Measurements from ENCODE around the gene AAK1. TPM values are rescaled to one million over a fixed set of nuclear protein-coding genes. Genes with fewer than 3 reads are reported as not detected.
A peak's percentile ranks its signal among the peaks of the same experiment; 100 is the strongest.

The AAK1 gene
- total RNA-seq, 4 donors from 2014 or later, result 34.8 to 109 (median 70.2) TPM

DNA sequence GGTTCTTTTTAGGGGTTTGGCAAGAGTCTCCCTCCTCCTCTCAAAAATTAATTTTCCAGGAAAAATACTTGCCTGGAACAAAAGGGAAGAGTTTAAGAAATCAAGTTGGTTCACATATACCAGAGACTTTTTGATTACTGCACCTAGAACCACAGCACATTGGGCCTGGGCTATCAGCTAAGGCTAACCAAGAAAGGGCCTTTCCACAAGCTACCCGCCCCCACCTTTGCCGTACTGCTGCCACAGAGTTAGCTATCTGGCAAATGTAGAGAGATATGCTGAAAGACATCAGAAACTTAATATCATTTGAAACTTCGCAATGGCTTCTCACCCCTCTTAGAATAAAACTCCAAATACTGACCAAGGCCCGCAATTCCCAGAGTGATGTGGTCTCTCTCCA lies 76.9 kb downstream of the AAK1 start:
- Histone ChIP-seq H3K4me1 (peaks cover 0 to 57% (median 6%) of the 10 kb centered on the region in 4 donors), H3K36me3 (no peaks in the 10 kb centered on the region), H3K9me3 (no peaks in the 10 kb centered on the region), H3K4me3 (no peak overlapping the region), H3K27ac (peak overlapping the region in 3 of 4 donors; percentile 39 to 61 (median 50)), H3K27me3 (no peaks in the 10 kb centered on the region)
- no peak for DNase-seq
- WGBS, 2 donors (ENCODE audit: low coverage in 1 of 2), result 96% methylated on average over 3 to 4 of the region's 4 CpGs
- TF ChIP-seq, protein P1, sequence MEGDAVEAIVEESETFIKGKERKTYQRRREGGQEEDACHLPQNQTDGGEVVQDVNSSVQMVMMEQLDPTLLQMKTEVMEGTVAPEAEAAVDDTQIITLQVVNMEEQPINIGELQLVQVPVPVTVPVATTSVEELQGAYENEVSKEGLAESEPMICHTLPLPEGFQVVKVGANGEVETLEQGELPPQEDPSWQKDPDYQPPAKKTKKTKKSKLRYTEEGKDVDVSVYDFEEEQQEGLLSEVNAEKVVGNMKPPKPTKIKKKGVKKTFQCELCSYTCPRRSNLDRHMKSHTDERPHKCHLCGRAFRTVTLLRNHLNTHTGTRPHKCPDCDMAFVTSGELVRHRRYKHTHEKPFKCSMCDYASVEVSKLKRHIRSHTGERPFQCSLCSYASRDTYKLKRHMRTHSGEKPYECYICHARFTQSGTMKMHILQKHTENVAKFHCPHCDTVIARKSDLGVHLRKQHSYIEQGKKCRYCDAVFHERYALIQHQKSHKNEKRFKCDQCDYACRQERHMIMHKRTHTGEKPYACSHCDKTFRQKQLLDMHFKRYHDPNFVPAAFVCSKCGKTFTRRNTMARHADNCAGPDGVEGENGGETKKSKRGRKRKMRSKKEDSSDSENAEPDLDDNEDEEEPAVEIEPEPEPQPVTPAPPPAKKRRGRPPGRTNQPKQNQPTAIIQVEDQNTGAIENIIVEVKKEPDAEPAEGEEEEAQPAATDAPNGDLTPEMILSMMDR (IDR thresholded peaks at IDR 0.05), result no peak
- no peak for TF ChIP-seq POLR2AphosphoS5 (IDR thresholded peaks at IDR 0.05)
- TF ChIP-seq POLR2A (IDR thresholded peaks at IDR 0.05), result no peak
- TF ChIP-seq EP300 (IDR thresholded peaks at IDR 0.05; ENCODE audit: low read depth), result no peak
- in situ Hi-C loops (cut with MboI; ENCODE audit: low pct_ligation_motif_present in 1 of 4, low pct_unique_long_range_greater_than_20kb in 1 of 4, low sequenced_read_pairs in 3 of 4), result loop anchor here (10.0 to 25.0 kb wide), 3 partner anchors 146 to 246 kb away; no protein-coding TSS in a partner anchor
- intact Hi-C loops (cut with DNase I; ENCODE audit: low total_unique reads), result no loop called here

DNA sequence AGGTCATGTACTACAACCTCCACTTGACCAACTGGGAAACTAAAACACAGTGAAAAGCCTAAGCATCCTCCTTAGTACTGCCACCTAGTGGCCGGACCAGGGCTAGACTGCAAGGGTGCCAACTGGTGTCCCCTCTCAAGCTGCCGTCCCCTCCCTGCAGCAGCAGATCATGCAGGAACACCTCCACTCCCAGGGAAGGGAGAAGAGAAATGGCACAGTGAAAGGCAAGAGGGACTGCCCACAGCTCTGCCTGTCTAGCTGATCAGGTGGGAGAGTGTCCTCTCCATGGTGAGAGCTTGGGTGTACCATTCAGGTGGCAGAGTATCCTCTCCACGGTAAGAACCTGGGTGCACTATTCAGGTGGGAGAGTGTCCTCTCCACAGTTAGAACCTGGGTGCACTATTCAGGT lies 78.1 kb downstream of the AAK1 start:
- no peaks in the 10 kb centered on the region for H3K27me3 ChIP-seq
- peaks cover 0 to 52% (median 7%) of the 10 kb centered on the region in 4 donors for H3K4me1 ChIP-seq
- in situ Hi-C loops (cut with MboI; ENCODE audit: low pct_ligation_motif_present in 1 of 4, low pct_unique_long_range_greater_than_20kb in 1 of 4, low sequenced_read_pairs in 3 of 4), result loop anchor here (10.0 to 25.0 kb wide), 3 partner anchors 147 to 247 kb away; no protein-coding TSS in a partner anchor
- H3K36me3 ChIP-seq, result no peaks in the 10 kb centered on the region
- peak; percentile 64 for DNase-seq
- no peaks in the 10 kb centered on the region for H3K9me3 ChIP-seq
- intact Hi-C loops (cut with DNase I; ENCODE audit: low total_unique reads), result no loop called here
- TF ChIP-seq, protein P1 (IDR thresholded peaks at IDR 0.05), result peak; percentile 51 to 66 (median 63)
- TF ChIP-seq EP300 (IDR thresholded peaks at IDR 0.05; ENCODE audit: low read depth), result no peak
- H3K27ac ChIP-seq, result peak overlapping the region in 1 of 4 donors; percentile 50
- 57% methylated on average over 1 of the region's 3 CpGs; no CpG with 5 or more reads in 1 of the 2 donors for WGBS, 2 donors (ENCODE audit: low coverage in 1 of 2)
- H3K4me3 ChIP-seq, result no peak overlapping the region

DNA sequence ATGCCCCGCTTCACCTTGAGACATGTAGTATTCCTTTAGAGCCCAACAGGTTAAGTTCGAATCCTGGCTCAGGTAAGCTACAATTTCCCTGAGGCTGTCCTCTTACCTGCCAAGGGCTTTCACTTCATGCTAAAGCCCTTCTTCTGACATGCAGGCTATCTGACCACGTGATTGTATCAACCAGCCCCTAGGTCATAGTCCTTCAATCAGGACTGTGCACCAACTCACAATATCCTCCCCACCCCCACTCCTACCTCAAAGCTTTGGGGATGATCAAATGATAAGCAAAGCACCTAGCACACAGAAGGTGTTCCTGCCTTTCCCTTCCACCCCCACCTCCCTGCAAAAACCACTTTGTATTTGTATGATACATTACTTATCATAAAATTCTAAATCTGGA lies 78.9 kb downstream of the AAK1 start:
- peaks cover 0 to 54% (median 10%) of the 10 kb centered on the region in 4 donors for H3K4me1 ChIP-seq
- H3K36me3 ChIP-seq, result no peaks in the 10 kb centered on the region
- H3K27me3 ChIP-seq, result no peaks in the 10 kb centered on the region
- TF ChIP-seq, protein P1 (IDR thresholded peaks at IDR 0.05), result no peak
- TF ChIP-seq POLR2AphosphoS5 (IDR thresholded peaks at IDR 0.05) (no peak), EP300 (IDR thresholded peaks at IDR 0.05; ENCODE audit: low read depth) (no peak), POLR2A (IDR thresholded peaks at IDR 0.05) (no peak)
- 58 to 72% methylated on average over 3 of the region's 3 CpGs for WGBS, 2 donors (ENCODE audit: low coverage in 1 of 2)
- H3K4me3 ChIP-seq, result no peak overlapping the region
- DNase-seq, result no peak
- H3K27ac ChIP-seq, result no peak overlapping the region
- no peaks in the 10 kb centered on the region for H3K9me3 ChIP-seq
- intact Hi-C loops (cut with DNase I; ENCODE audit: low total_unique reads), result loop anchor here (5.0 kb wide), 1 partner anchor 153 kb away; no protein-coding TSS in a partner anchor
- in situ Hi-C loops (cut with MboI; ENCODE audit: low pct_ligation_motif_present in 1 of 4, low pct_unique_long_range_greater_than_20kb in 1 of 4, low sequenced_read_pairs in 3 of 4), result loop anchor here (5.0 to 25.0 kb wide), 4 partner anchors 148 to 248 kb away; no protein-coding TSS in a partner anchor

- no peaks in the 10 kb centered on the region for H3K27me3 ChIP-seq
- intact Hi-C loops (cut with DNase I; ENCODE audit: low total_unique reads), result loop anchor here (5.0 kb wide), 1 partner anchor 154 kb away; no protein-coding TSS in a partner anchor
- peaks cover 0 to 68% (median 15%) of the 10 kb centered on the region in 4 donors for H3K4me1 ChIP-seq
- no peak overlapping the region for H3K4me3 ChIP-seq
- DNase-seq, result no peak
- no peaks in the 10 kb centered on the region for H3K9me3 ChIP-seq
- in situ Hi-C loops (cut with MboI; ENCODE audit: low pct_ligation_motif_present in 1 of 4, low pct_unique_long_range_greater_than_20kb in 1 of 4, low sequenced_read_pairs in 3 of 4), result loop anchor here (5.0 to 25.0 kb wide), 4 partner anchors 149 to 249 kb away; no protein-coding TSS in a partner anchor
- H3K27ac ChIP-seq, result no peak overlapping the region
- TF ChIP-seq EP300 (IDR thresholded peaks at IDR 0.05; ENCODE audit: low read depth), result no peak
- TF ChIP-seq POLR2AphosphoS5 (IDR thresholded peaks at IDR 0.05), result no peak
- TF ChIP-seq POLR2A (IDR thresholded peaks at IDR 0.05), result no peak
- TF ChIP-seq, protein P1 (IDR thresholded peaks at IDR 0.05), result no peak
- WGBS, 2 donors (ENCODE audit: low coverage in 1 of 2), result 79 to 89% methylated on average over 2 of the region's 2 CpGs
- H3K36me3 ChIP-seq, result no peaks in the 10 kb centered on the region
Measured at GRCh38 chr2:69563021-69563420, 80.5 kb downstream of the AAK1 start.
